HCT116 (cell line): Measurements from ENCODE around the gene FAM171A1. TPM values are rescaled to one million over a fixed set of nuclear protein-coding genes. Genes with fewer than 3 reads are reported as not detected.

ENCODE experiments used
- ATAC-seq: fragments of 200-7000 bp; cut with Tn5 transposase; 2 replicates; pipeline ENCODE4 v1.9.1; 2020; ENCODE audit warnings: mild to moderate bottlenecking, moderate library complexity
- BruUV-seq: library from RNA; stranded (reverse); fragments of 400-500 nt; replicated peaks from 2 replicates; lab custom pipeline; 2021; lab: Mats Ljungman, UMichigan
- CTCF ChIA-PET: fragments of 300-600 bp; sonication (Branson Sonifier 250); formaldehyde crosslinking; loops from one replicate; lab custom pipeline; 2021; ENCODE audit warnings: antibody characterized with exemption; lab: Charles Lee
- POLR2A ChIA-PET: fragments of 300-600, 350-600 bp; sonication (Branson Sonifier 250); formaldehyde crosslinking; loops from one replicate; lab custom pipeline; 2021; ENCODE audit warnings: antibody characterized with exemption; lab: Charles Lee
- RAD21 ChIA-PET, 2 experiments: fragments of 300-600 bp; sonication (Branson Sonifier 250); formaldehyde crosslinking; loops; one replicate each; lab custom pipeline; 2023; ENCODE audit warnings: low total read pairs in 2 of 2; ENCODE audit not compliant: uncharacterized antibody in 2 of 2, unreplicated experiment in 2 of 2, low non-redundant PET in 1 of 2; lab: Charles Lee
- DNase-seq: peaks from one replicate; pipeline ENCODE4 v3.0.0-alpha.2; 2010; ENCODE audit warnings: low read depth, low spot score
- H2AFZ ChIP-seq: fragments of 200-600 bp; shearing (Covaris generic), sonication (generic); 2 replicates; pipeline ENCODE4 v1.6.1; 2017; ENCODE audit warnings: low read depth, mixed run types, mixed read lengths, antibody characterized with exemption, low read length; ENCODE audit not compliant: poor library complexity, severe bottlenecking
- H3K27ac ChIP-seq: 2 replicates; pipeline ENCODE4 v1.5.1; 2012; ENCODE audit warnings: low read depth, low read length
- H3K27me3 ChIP-seq: fragments of 200-600 bp; sonication (generic); 2 replicates; pipeline ENCODE4 v1.6.1; 2016; ENCODE audit warnings: mixed run types, low read length, mixed read lengths; ENCODE audit not compliant: insufficient read depth
- H3K36me3 ChIP-seq, 2 experiments: fragments of 200-500 bp in 1 of 2; fragments of 200-600 bp in 1 of 2; sonication (Bioruptor generic) in 1 of 2; sonication (generic) in 1 of 2; 2 replicates each; pipeline versions ENCODE4 v1.5.1 to v1.6.1; 2014 to 2016; ENCODE audit warnings: low read length in 2 of 2, inconsistent platforms in 1 of 2, mixed read lengths in 1 of 2, mixed run types in 1 of 2; ENCODE audit not compliant: insufficient read depth in 2 of 2, control insufficient read depth in 1 of 2
- H3K4me1 ChIP-seq, 2 experiments: fragments of 200-600 bp in 1 of 2; sonication (generic) in 1 of 2; 2 replicates each; pipeline versions ENCODE4 v1.5.1 to v1.6.1; 2012 to 2017; ENCODE audit warnings: low read length in 2 of 2, inconsistent platforms in 1 of 2, mild to moderate bottlenecking in 1 of 2, mixed read lengths in 1 of 2, mixed run types in 1 of 2, moderate library complexity in 1 of 2; ENCODE audit not compliant: insufficient read depth in 2 of 2, control insufficient read depth in 1 of 2
- H3K4me2 ChIP-seq: fragments of 200-600 bp; sonication (generic); 2 replicates; pipeline ENCODE4 v1.6.1; 2017; ENCODE audit warnings: mixed run types, low read length, mixed read lengths
- H3K4me3 ChIP-seq, 2 experiments: fragments of 200-600 bp in 1 of 2; sonication (generic) in 1 of 2; replicated peaks in 1 of 2; 2 replicates each; pipeline ENCODE4 v1.5.1; 2011 to 2016; ENCODE audit warnings: low read length in 2 of 2, control low read depth in 1 of 2, low read depth in 1 of 2, mild to moderate bottlenecking in 1 of 2, mixed read lengths in 1 of 2, mixed run types in 1 of 2
- H3K79me2 ChIP-seq: fragments of 200-600 bp; sonication (generic); 2 replicates; pipeline ENCODE4 v1.6.1; 2017; ENCODE audit warnings: mild to moderate bottlenecking, mixed run types, low read length, moderate library complexity, mixed read lengths; ENCODE audit not compliant: insufficient read depth
- H3K9ac ChIP-seq: fragments of 200-600 bp; sonication (generic); 2 replicates; pipeline ENCODE4 v1.6.1; 2016; ENCODE audit warnings: low read length, mixed read lengths
- H3K9me2 ChIP-seq: fragments of 200-600 bp; sonication (generic), shearing (Covaris generic); 2 replicates; pipeline ENCODE4 v1.6.1; 2017; ENCODE audit warnings: mixed run types, mild to moderate bottlenecking, moderate library complexity; ENCODE audit not compliant: insufficient read depth
- H3K9me3 ChIP-seq, 2 experiments: fragments of 200-500 bp in 1 of 2; fragments of 200-600 bp in 1 of 2; sonication (Bioruptor generic) in 1 of 2; sonication (generic) in 1 of 2; 2 replicates each; pipeline ENCODE4 v1.6.1; 2014 to 2017; ENCODE audit warnings: low read length in 2 of 2, mixed read lengths in 2 of 2, inconsistent platforms in 1 of 2, low read depth in 1 of 2, mild to moderate bottlenecking in 1 of 2, mixed run types in 1 of 2, moderate library complexity in 1 of 2; ENCODE audit not compliant: control insufficient read depth in 1 of 2, insufficient read depth in 1 of 2
- H4K20me1 ChIP-seq: fragments of 200-600 bp; sonication (generic), shearing (Covaris generic); 2 replicates; pipeline ENCODE4 v1.6.1; 2017; ENCODE audit warnings: mixed run types, mild to moderate bottlenecking, moderate library complexity; ENCODE audit not compliant: insufficient read depth
- ATF3 ChIP-seq: IDR thresholded peaks from 2 replicates; pipeline ENCODE4 v1.6.1; 2012
- JUND ChIP-seq: IDR thresholded peaks from 2 replicates; pipeline ENCODE4 v1.6.1; 2012
- MAX ChIP-seq: IDR thresholded peaks from 2 replicates; pipeline ENCODE4 v1.6.1; 2012
- POLR2A ChIP-seq: IDR thresholded peaks from 2 replicates; pipeline ENCODE4 v1.7.0; 2011; ENCODE audit warnings: borderline replicate concordance; ENCODE audit not compliant: insufficient read depth, insufficient read length; ENCODE audit errors: extremely low read depth
- ZBTB33 ChIP-seq: IDR thresholded peaks from 2 replicates; pipeline ENCODE4 v1.6.1; 2011; ENCODE audit warnings: mild to moderate bottlenecking, low read length, moderate library complexity; ENCODE audit not compliant: insufficient replicate concordance; ENCODE audit errors: extremely low read depth
- ZFX ChIP-seq: fragments of 450-650 bp; IDR thresholded peaks from 2 replicates; pipeline ENCODE4 v1.6.1; 2017
- ZNF274 ChIP-seq: fragments of 200-500 bp; sonication (Bioruptor generic); IDR thresholded peaks from 2 replicates; pipeline ENCODE4 v1.6.1; 2014; ENCODE audit warnings: mild to moderate bottlenecking, low read depth, low read length, inconsistent platforms
- intact Hi-C: fragments of 100-400 bp; cut with micrococcal nuclease; formaldehyde crosslinking; loops from 2 replicates; pipeline ENCODE4 v1.10.0; 2022
- total RNA-seq: library from RNA; stranded (reverse); gene quantifications from one replicate; pipeline ENCODE4 v1.2.1, GENCODE V29; 2021; ENCODE audit not compliant: unreplicated experiment

FAM171A1 gene
- total RNA-seq, 1 experiment from 2014 or later, result 32.5 TPM

- Histone ChIP-seq H4K20me1 (no peaks in the 10 kb centered on the region), H3K27ac (no peak overlapping the region), H3K9ac (peak overlapping the region; percentile 29), H3K27me3 (no peaks in the 10 kb centered on the region), H3K36me3 (no peaks in the 10 kb centered on the region), H3K9me3 (no peaks in the 10 kb centered on the region)
- RAD21 ChIA-PET, result no interaction called here
- no TSS peak for BruUV-seq
- no peak for TF ChIP-seq ATF3
- no peak for TF ChIP-seq JUND
- no peak for TF ChIP-seq POLR2A
- no peak for TF ChIP-seq ZBTB33
- TF ChIP-seq ZFX, result no peak
- no peak for TF ChIP-seq ZNF274
- TF ChIP-seq MAX, result no peak
- TF ChIP-seq, all 23 proteins: peak for 0
- CTCF ChIA-PET, result no interaction called here
- Histone ChIP-seq H3K4me3 (no peak overlapping the region), H3K79me2 (peaks cover 32% of the 10 kb centered on the region), H3K4me1 (peaks cover 18 to 22% of the 10 kb centered on the region in 2 experiments), H3K4me2 (peak overlapping the region; percentile 66), H2AFZ (no peak overlapping the region), H3K9me2 (no peaks in the 10 kb centered on the region)
- intact Hi-C loops, result loop anchor here (5.0 kb wide), 3 partner anchors 33 to 217 kb away; partner anchors contain the start of genes DCLRE1C and FAM171A1
- no peak for DNase-seq
- POLR2A ChIA-PET, result interaction anchor here (1.5 to 2.0 kb wide), 2 partner anchors 27 to 292 kb away, joined by 3 to 4 read pairs; partner anchors contain the start of gene SUV39H2
- no peak for ATAC-seq
Observed at GRCh38 chr10:15169555-15170401, 201.3 kb downstream of the FAM171A1 start.
